ENCODE measurements around the gene SH3GL3.

- no peak for TF ChIP-seq CTCF (IDR thresholded peaks at IDR 0.05)
- no peak for TF ChIP-seq POLR2A (IDR thresholded peaks at IDR 0.05)
These were observed 206.7 kb downstream of the SH3GL3 start, which contains the start of gene ADAMTSL3 for GRCh38 chr15:83653639-83654378.

Measured in lower leg skin (tissue), 3 donors.